Measurements from ENCODE around the gene CLEC2A. TPM values are rescaled to one million over a fixed set of nuclear protein-coding genes. Genes with fewer than 3 reads are reported as not detected.

CLEC2A gene
- total and polyA plus RNA-seq, 9 of the 15 experiments (the other 6 are each of a cell fraction or from before 2014, with no cell fraction given) = not detected

DNA sequence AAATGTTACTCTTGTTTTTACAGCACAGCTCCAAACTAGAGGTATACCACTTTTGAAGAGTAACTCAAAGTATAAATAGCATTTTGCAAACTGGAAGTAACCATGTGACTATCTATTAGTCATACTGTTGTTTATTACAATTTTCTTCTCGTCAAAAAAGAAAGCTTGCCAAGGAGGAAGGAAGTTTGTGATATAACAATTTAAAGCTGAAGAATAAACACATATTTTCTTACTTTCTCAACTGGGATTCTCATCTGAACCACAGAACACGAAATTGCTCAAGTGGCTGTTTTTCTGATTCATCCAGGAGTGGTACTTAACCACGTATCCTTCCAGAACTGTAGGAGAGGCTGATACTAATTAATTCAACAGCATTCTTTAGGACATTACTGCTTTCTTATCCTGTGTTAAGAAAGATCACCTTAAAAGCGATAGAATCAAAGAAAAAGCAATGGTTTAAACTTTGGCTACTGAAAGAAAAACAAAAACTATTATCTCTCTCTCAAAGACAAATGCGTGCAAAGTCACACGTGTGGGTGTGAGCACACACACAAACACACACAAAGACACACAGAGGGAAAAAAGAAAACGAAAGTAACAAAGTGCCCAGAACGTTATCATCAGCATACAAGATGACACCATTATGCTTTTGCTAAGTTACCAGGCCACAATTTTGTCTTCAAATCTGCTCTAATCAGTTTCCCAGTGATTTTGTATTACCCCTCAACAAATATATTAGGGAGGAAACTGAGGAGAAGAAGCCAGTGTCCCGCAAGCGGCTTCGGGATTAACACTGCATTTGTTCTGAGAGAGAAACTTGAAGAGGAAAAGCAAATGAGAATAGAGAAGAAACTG lies 62.6 kb downstream of the CLEC2A start, which contains the start of gene CLEC2B:
Gene CLEC2B (minus strand): TSS at position 48 of the 855 bp plus-strand sequence.
- H2AFZ ChIP-seq (ENCODE audit: low read depth, low read length) = peak within 1 kb of the TSS; percentile 61
- H3K9me1 ChIP-seq (ENCODE audit: control insufficient read depth, insufficient read depth, low read length) = no peaks in the 10 kb centered on the region
- BruUV-seq (replicated peaks) = no TSS peak
- ChIA-PET POLR2A (interaction anchor here (0.7 kb wide), 1 partner anchor 140 kb away, joined by 3 read pairs; no protein-coding TSS in a partner anchor), CTCF (ENCODE audit: low intra/inter-chr PET ratio) (no interaction called here)
- intact Hi-C loops (cut with micrococcal nuclease) (no loop called here), in situ Hi-C loops (cut with MboI) (no loop called here)
- H4K20me1 ChIP-seq (replicated peaks; ENCODE audit: control insufficient read depth, insufficient read depth, low read length) = no peaks in the 10 kb centered on the region
- H3K4me1 ChIP-seq (replicated peaks in 1 of 2; ENCODE audit: control insufficient read depth in 2 of 2, insufficient read depth in 2 of 2, low read length in 2 of 2) = no peaks in the 10 kb centered on the region; a peak in 1 of 5 replicates
- H3K4me3 ChIP-seq = peak within 1 kb of the TSS; percentile 24
- FAIRE-seq = peak; percentile 35
- H3K9ac ChIP-seq (ENCODE audit: insufficient read depth in 1 of 2, low read depth in 2 of 2, low read length in 2 of 2) = peak within 1 kb of the TSS in 1 of 2 experiments; percentile 60; a peak in 2 of 4 replicates
- H3K27me3 ChIP-seq (ENCODE audit: control insufficient read depth in 2 of 2, insufficient read depth in 2 of 2, low read length in 2 of 2) = no peaks in the 10 kb centered on the region
- peak; percentile 20; the same call in 2 of the 3 replicates for ATAC-seq
- 2% methylated on average over 11 of the region's 11 CpGs for WGBS (ENCODE audit: insufficient coverage, low coverage, missing lambda C conversion rate)
- peak in 1 of 4 experiments; percentile 33 for DNase-seq (ENCODE audit: extremely low read depth in 1 of 4, low spot score in 3 of 4)
- H3K4me2 ChIP-seq (ENCODE audit: insufficient read depth, low read length) = peak within 1 kb of the TSS; percentile 69
- peak within 1 kb of the TSS; percentile 60; the same call in 2 of the 3 replicates for H3K27ac ChIP-seq (ENCODE audit: extremely low read depth, low read depth, low read length)
- no peaks in the 10 kb centered on the region for H3K36me3 ChIP-seq (ENCODE audit: control insufficient read depth, insufficient read depth, low read length)
- no peaks in the 10 kb centered on the region for H3K9me3 ChIP-seq (replicated peaks; ENCODE audit: control insufficient read depth, insufficient read depth, low read depth, low read length)
- no peaks in the 10 kb centered on the region for H3K79me2 ChIP-seq (ENCODE audit: control insufficient read depth, insufficient read depth, low read length)
- TF ChIP-seq SAFB2 (IDR thresholded peaks at IDR 0.05; ENCODE audit: borderline replicate concordance, low read depth, low read length, severe bottlenecking) (no peak), LARP7 (IDR thresholded peaks at IDR 0.05) (no peak), ZNF77 (CRISPR knock-in tag; IDR thresholded peaks at IDR 0.05) (no peak), ZNF41 (CRISPR knock-in tag; conservative IDR thresholded peaks at IDR 0.05) (no peak), ZNF3 (CRISPR knock-in tag; IDR thresholded peaks at IDR 0.05) (no peak), HCFC1 (IDR thresholded peaks at IDR 0.05; ENCODE audit: low read depth, low read length) (no peak), THAP12 (CRISPR knock-in tag; IDR thresholded peaks at IDR 0.05) (no peak), FOXM1 (IDR thresholded peaks at IDR 0.05; ENCODE audit: low read depth) (no peak), FOXM1 (CRISPR knock-in tag; IDR thresholded peaks at IDR 0.05; ENCODE audit: low read depth) (no peak), SNIP1 (IDR thresholded peaks at IDR 0.05; ENCODE audit: low read depth) (no peak), SMARCE1 (IDR thresholded peaks at IDR 0.05) (no peak), PATZ1 (CRISPR knock-in tag; IDR thresholded peaks at IDR 0.05; ENCODE audit: borderline replicate concordance) (no peak), FOSL1 (tag; conservative IDR thresholded peaks at IDR 0.05) (peak; percentile 75)
